DOHH2 (cell line): ENCODE data around the gene MSMB.
"Not testable (repeated sequence)": the region's sequence is repeated elsewhere in the genome, so short reads cannot be mapped to it uniquely, and the experiment has no call there.

Experiments used
- H3F3A ChIP-seq: fragments of 200-600 bp; sonication (generic), shearing (Covaris generic); 2 replicates; pipeline ENCODE4 v1.6.0; 2016; ENCODE audit warnings: antibody characterized with exemption, mild to moderate bottlenecking; ENCODE audit not compliant: control insufficient read depth, insufficient read depth
- H3K27ac ChIP-seq: fragments of 200-600 bp; sonication (generic); 2 replicates; pipeline ENCODE4 v1.5.1; 2014; ENCODE audit warnings: low read depth, mild to moderate bottlenecking, low read length, moderate library complexity
- H3K27me3 ChIP-seq: fragments of 200-600 bp; sonication (generic); 2 replicates; pipeline ENCODE4 v1.6.1; 2014; ENCODE audit warnings: mild to moderate bottlenecking, low read length, mixed read lengths; ENCODE audit not compliant: control insufficient read depth
- H3K36me3 ChIP-seq: fragments of 200-600 bp; sonication (generic); 2 replicates; pipeline ENCODE4 v1.6.1; 2014; ENCODE audit warnings: mild to moderate bottlenecking, low read length, moderate library complexity, mixed read lengths; ENCODE audit not compliant: control insufficient read depth
- H3K4me1 ChIP-seq: fragments of 200-600 bp; sonication (generic); 2 replicates; pipeline ENCODE4 v1.6.1; 2014; ENCODE audit warnings: mild to moderate bottlenecking, low read length, mixed read lengths; ENCODE audit not compliant: control insufficient read depth
- H3K4me2 ChIP-seq: fragments of 200-600 bp; sonication (generic); 2 replicates; pipeline ENCODE4 v1.6.0; 2014; ENCODE audit warnings: mild to moderate bottlenecking, low read length, moderate library complexity
- H3K4me3 ChIP-seq: fragments of 200-600 bp; sonication (generic); 2 replicates; pipeline ENCODE4 v1.5.1; 2014; ENCODE audit warnings: mild to moderate bottlenecking, low read length, mixed read lengths
- H3K79me2 ChIP-seq: fragments of 200-600 bp; sonication (generic); 2 replicates; pipeline ENCODE4 v1.6.1; 2014; ENCODE audit warnings: mild to moderate bottlenecking, low read length, mixed read lengths; ENCODE audit not compliant: control insufficient read depth
- H3K9me2 ChIP-seq: fragments of 200-600 bp; sonication (generic); replicated peaks from 2 replicates; pipeline ENCODE4 v1.6.1; 2014; ENCODE audit warnings: mild to moderate bottlenecking, low read length, mixed read lengths; ENCODE audit not compliant: control insufficient read depth
- H3K9me3 ChIP-seq: fragments of 200-600 bp; sonication (generic); 2 replicates; pipeline ENCODE4 v1.6.1; 2014; ENCODE audit warnings: antibody characterized with exemption, low read length, mixed read lengths; ENCODE audit not compliant: control insufficient read depth, insufficient read depth
- H4K20me1 ChIP-seq: fragments of 200-600 bp; sonication (generic); 2 replicates; pipeline ENCODE4 v1.6.0; 2014; ENCODE audit warnings: low read depth, mild to moderate bottlenecking, antibody characterized with exemption, low read length, moderate library complexity; ENCODE audit not compliant: control insufficient read depth, insufficient read depth
- EZH2phosphoT487 ChIP-seq: fragments of 200-600 bp; sonication (generic); IDR thresholded peaks from 2 replicates; pipeline ENCODE4 v1.6.1; 2017; ENCODE audit warnings: borderline replicate concordance, mild to moderate bottlenecking, antibody characterized with exemption, low read length, moderate library complexity, mixed read lengths
- TF ChIP-seq, protein P1 (sequence below): fragments of 200-600 bp; sonication (generic); IDR thresholded peaks from one replicate; pipeline ENCODE4 v1.5.1; 2014; ENCODE audit warnings: antibody characterized with exemption, mild to moderate bottlenecking, low read depth, low read length; ENCODE audit not compliant: poor library complexity, severe bottlenecking

MSMB gene, protein sequence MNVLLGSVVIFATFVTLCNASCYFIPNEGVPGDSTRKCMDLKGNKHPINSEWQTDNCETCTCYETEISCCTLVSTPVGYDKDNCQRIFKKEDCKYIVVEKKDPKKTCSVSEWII

DNA sequence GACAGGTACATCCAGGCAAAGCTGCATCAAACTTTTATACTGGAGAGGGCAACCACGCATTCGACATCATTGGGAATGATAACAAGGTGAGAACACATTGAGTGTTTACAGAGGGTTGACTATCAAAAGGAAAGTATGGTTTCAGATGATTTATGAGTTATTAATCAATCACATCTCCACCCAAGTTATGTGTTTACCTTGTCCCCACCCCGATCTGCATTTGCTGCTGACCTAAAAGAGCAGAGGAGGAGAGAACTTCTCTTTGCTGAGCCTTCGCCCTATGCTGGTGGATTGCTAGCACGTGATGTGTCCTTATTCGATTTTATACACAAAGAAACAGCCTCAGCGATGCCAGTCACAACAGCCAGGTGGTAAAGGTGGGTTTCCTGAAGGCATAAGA is at the start of gene MSMB:
Gene MSMB, minus strand, starts transcription at position 9 of the 400 bp plus-strand sequence. CDS start 32 bp downstream, outside the sequence.
- no peaks in the 10 kb centered on the region for H3F3A ChIP-seq
- no peaks in the 10 kb centered on the region for H3K36me3 ChIP-seq
- peaks cover 17% of the 10 kb centered on the region for H3K27me3 ChIP-seq
- no peak within 1 kb of the TSS for H3K4me3 ChIP-seq
- H3K4me2 ChIP-seq, result no peak within 1 kb of the TSS
- H4K20me1 ChIP-seq, result no peaks in the 10 kb centered on the region
- H3K27ac ChIP-seq, result no peak within 1 kb of the TSS
- H3K4me1 ChIP-seq, result no peaks in the 10 kb centered on the region
- no peaks in the 10 kb centered on the region for H3K9me3 ChIP-seq
- H3K79me2 ChIP-seq, result no peaks in the 10 kb centered on the region
- H3K9me2 ChIP-seq, result no peaks in the 10 kb centered on the region
- TF ChIP-seq, protein P1, sequence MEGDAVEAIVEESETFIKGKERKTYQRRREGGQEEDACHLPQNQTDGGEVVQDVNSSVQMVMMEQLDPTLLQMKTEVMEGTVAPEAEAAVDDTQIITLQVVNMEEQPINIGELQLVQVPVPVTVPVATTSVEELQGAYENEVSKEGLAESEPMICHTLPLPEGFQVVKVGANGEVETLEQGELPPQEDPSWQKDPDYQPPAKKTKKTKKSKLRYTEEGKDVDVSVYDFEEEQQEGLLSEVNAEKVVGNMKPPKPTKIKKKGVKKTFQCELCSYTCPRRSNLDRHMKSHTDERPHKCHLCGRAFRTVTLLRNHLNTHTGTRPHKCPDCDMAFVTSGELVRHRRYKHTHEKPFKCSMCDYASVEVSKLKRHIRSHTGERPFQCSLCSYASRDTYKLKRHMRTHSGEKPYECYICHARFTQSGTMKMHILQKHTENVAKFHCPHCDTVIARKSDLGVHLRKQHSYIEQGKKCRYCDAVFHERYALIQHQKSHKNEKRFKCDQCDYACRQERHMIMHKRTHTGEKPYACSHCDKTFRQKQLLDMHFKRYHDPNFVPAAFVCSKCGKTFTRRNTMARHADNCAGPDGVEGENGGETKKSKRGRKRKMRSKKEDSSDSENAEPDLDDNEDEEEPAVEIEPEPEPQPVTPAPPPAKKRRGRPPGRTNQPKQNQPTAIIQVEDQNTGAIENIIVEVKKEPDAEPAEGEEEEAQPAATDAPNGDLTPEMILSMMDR, result no peak
- TF ChIP-seq EZH2phosphoT487, result no peak

DNA sequence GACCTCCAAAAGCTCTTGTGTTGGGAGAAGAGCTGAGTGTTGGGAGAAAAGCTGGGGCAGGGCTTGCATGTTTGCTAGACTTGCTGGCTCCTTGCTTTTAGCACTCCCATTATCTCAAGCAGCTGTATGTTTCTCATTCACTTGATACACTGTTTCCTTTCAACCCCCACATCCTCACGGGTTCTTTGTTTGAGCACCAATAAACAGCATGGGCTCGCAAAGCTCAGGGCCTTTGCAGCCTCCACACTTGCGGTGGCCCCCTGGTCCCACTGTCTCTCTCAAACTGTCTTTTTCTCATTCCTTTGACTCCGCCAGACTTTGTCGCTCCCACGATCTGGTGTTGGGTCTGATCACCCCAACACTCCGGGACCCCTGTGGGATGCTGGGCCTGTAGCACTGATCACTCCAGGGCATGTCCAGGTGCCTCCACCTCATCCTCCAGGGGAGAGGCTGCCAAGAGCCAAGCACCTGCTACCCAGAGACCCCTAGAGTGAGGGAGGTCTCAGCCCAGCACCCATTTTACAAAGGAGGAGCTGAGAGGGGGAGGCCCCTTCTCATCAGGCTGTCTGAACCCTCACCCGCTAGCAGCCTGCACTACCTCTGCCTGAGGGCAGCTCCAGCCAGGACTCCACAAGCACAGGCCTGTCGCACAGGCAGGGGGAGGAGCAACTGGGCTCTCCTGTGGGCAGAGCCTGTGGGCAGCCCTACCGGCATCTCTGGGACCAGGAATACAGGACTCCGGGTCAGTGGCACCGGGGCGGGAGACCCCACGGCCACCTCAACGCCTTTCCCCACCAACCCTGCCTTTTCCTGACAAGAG is 49.1 kb upstream of the MSMB start:
- no peak overlapping the region for H3K4me2 ChIP-seq
- H3F3A ChIP-seq, result no peaks in the 10 kb centered on the region
- H4K20me1 ChIP-seq, result no peaks in the 10 kb centered on the region
- H3K4me3 ChIP-seq, result no peak overlapping the region
- H3K9me3 ChIP-seq, result no peaks in the 10 kb centered on the region
- no peak for TF ChIP-seq EZH2phosphoT487
- H3K27ac ChIP-seq, result no peak overlapping the region
- no peaks in the 10 kb centered on the region for H3K36me3 ChIP-seq
- H3K9me2 ChIP-seq, result no peaks in the 10 kb centered on the region
- H3K27me3 ChIP-seq, result no peaks in the 10 kb centered on the region
- H3K4me1 ChIP-seq, result peaks cover 30% of the 10 kb centered on the region
- H3K79me2 ChIP-seq, result no peaks in the 10 kb centered on the region

DNA sequence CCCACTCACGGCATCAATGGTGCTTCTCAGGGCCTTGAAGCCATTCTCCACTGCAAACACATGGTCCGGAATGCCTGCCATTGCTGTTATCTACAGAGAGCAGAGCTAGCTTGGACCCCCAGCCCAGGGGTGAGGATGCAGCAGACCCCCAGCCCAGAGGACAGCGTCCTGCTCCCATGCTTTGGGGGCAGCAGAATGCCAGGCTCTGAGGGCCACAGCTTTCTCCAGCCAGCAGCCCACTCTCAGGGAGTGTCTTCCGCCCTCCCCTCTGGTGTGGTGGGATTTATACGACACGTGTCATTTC is 48.1 kb upstream of the MSMB start:
- Histone ChIP-seq H3K4me1 (peaks cover 30% of the 10 kb centered on the region), H3K9me3 (no peaks in the 10 kb centered on the region), H4K20me1 (no peaks in the 10 kb centered on the region), H3K79me2 (no peaks in the 10 kb centered on the region), H3K27ac (no peak overlapping the region), H3K4me2 (no peak overlapping the region), H3K36me3 (no peaks in the 10 kb centered on the region), H3F3A (no peaks in the 10 kb centered on the region), H3K9me2 (no peaks in the 10 kb centered on the region), H3K27me3 (no peaks in the 10 kb centered on the region), H3K4me3 (no peak overlapping the region)
- TF ChIP-seq, protein P1, result no peak
- no peak for TF ChIP-seq EZH2phosphoT487

DNA sequence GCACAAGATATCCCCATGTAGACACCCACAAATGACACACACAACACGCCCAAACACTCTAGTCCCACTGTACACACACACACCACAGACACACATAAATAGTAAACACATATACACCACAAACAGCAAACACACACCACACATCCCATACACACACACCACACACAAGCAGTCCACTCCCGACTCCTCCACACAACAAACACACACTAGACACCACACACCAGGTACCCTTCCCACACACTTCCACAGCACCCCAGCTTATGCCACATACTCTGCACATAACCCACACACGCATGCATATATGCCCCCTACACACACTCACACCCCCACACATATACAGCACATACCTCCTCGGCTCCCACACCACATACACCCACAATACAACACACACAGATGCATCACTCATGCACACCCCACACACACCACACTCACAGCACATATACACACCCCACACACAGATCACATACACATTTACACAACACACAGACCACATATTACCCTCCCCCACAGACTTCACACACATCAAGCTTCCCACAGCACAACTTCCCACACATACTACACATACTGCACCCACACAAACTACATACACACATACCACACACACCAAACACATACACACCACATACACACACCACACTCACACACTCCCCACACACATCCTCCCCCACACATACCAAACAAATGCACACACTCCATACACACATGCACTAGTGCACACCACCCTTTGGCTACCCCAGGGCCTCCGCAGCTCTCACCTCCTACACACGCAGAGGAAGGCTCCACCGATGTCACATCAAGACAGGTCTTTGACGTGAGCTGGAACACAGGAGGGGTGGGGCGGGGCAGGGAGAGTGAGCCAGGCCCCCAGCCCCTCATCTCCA is 47.5 kb upstream of the MSMB start:
- peaks cover 30% of the 10 kb centered on the region for H3K4me1 ChIP-seq
- H4K20me1 ChIP-seq, H3K27ac ChIP-seq: not testable (repeated sequence)

More for the DNA sequence above, 47.5 kb upstream of the MSMB start:
- not testable (repeated sequence) for H3K9me3 ChIP-seq, H3K36me3 ChIP-seq, H3K27me3 ChIP-seq, H3K9me2 ChIP-seq, H3K79me2 ChIP-seq, H3K4me2 ChIP-seq, H3K4me3 ChIP-seq, H3F3A ChIP-seq
